ENCODE data around the gene WDR83. TPM values are rescaled to one million over a fixed set of nuclear protein-coding genes. Genes with fewer than 3 reads are reported as not detected.
A peak's percentile ranks its signal among the peaks of the same experiment; 100 is the strongest.

WDR83 gene
- total RNA-seq, 1 donor from 2014 or later, result 13.2 TPM

DNA sequence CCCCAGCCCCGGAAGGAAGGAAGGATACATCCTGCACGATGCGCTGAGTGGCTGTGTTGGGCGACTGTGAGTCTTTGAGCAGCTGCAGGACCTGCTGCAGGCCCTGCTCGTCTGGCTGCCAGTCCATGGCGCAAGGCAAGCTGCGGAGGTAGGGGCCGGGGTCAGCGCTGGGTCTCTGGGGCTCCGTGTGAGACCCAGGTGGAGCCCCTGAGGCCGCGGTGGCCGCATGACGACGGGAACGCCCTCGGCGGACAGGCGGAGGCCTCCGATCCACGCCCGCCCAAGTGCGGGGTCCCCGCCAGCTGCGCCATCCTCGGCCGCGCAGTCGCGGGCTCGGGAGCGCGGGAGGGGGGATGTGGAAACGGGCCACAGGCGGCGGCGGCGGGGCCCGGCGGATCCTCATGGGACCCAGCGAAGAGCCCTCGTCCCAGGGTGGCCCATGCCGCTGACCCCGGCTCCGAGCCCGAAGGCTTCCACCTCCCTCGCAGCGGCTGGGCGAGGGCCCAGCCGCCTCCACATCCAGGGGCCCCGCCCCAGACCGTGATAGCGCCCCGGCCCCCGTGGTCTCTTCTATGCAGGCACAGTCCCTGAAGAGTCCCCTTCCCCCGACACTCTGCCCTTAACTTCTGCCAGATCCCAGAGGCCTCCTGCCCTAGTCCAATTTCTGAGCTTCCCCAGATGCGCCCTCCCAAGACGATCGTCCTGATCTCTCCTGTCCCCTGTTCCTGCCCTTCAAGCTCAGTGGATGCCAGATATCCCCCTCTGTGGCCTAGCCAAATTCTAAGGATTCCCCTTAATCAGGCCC, 54.4 kb downstream of the WDR83 start:
- peak overlapping the region; percentile 96 for H3K27ac Mint-ChIP-seq (ENCODE audit: unreplicated experiment)
- H3K27me3 Mint-ChIP-seq (ENCODE audit: unreplicated experiment), result peaks cover 15% of the 10 kb centered on the region
- H3K4me3 Mint-ChIP-seq (ENCODE audit: unreplicated experiment), result peak overlapping the region; percentile 98
- TF ChIP-seq, protein P1, sequence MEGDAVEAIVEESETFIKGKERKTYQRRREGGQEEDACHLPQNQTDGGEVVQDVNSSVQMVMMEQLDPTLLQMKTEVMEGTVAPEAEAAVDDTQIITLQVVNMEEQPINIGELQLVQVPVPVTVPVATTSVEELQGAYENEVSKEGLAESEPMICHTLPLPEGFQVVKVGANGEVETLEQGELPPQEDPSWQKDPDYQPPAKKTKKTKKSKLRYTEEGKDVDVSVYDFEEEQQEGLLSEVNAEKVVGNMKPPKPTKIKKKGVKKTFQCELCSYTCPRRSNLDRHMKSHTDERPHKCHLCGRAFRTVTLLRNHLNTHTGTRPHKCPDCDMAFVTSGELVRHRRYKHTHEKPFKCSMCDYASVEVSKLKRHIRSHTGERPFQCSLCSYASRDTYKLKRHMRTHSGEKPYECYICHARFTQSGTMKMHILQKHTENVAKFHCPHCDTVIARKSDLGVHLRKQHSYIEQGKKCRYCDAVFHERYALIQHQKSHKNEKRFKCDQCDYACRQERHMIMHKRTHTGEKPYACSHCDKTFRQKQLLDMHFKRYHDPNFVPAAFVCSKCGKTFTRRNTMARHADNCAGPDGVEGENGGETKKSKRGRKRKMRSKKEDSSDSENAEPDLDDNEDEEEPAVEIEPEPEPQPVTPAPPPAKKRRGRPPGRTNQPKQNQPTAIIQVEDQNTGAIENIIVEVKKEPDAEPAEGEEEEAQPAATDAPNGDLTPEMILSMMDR (IDR thresholded peaks at IDR 0.05; ENCODE audit: unreplicated experiment), result no peak
- peaks cover 14% of the 10 kb centered on the region for H3K36me3 Mint-ChIP-seq (ENCODE audit: low read depth, unreplicated experiment)
- peaks cover 27% of the 10 kb centered on the region for H3K4me1 Mint-ChIP-seq (ENCODE audit: unreplicated experiment)
- H3K9me3 Mint-ChIP-seq (ENCODE audit: unreplicated experiment), result no peaks in the 10 kb centered on the region
- DNase-seq (ENCODE audit: low spot score), result no peak

DNA sequence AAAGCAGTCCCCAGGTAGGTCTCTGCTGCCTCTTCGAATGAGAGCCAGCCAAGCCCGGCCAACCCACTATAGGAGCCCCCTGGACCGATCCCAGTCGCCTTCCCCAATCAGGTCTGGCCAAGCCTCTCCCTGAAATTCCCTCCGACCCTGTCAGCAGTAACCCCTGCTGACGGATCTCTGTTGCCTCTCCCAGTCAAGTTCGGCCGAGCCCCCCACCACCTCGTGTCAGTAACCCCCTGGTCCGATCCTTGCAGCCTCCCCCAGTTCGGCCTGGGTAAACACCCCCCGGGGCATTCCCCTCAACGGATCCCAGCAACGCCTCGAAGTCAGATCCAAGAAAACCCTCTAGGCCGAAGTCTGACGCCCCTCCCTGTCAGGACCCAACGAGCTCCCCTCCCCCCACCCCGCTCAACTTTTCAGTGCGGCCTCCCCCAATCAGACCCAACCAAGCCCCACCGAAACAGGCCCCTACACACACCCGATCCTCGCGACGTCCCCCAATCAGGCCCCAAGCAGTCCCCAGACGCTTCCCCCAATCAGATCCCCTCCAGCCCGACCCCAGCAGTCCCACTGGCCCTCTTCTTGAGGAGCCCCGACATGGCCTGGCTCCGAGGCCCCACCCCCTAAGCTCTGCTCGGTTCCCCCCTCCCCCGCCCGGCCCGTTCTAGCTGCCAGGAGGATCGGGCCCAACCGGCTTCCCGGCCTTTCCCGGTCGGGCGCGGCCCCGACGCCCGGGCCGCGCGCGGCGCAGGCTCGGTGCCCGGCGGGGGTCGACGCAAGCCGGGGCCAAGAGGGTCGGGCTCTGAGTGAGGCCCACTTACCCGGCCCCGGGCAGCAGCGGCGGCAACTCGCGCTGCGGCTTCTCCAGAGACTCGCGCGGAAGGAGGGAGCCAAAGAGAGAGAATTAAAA, 55.3 kb downstream of the WDR83 start:
- H3K9me3 Mint-ChIP-seq (ENCODE audit: unreplicated experiment), result no peaks in the 10 kb centered on the region
- peaks cover 15% of the 10 kb centered on the region for H3K27me3 Mint-ChIP-seq (ENCODE audit: unreplicated experiment)
- H3K27ac Mint-ChIP-seq (ENCODE audit: unreplicated experiment), result peak overlapping the region; percentile 96
- H3K4me1 Mint-ChIP-seq (ENCODE audit: unreplicated experiment), result peaks cover 27% of the 10 kb centered on the region
- H3K36me3 Mint-ChIP-seq (ENCODE audit: low read depth, unreplicated experiment), result peaks cover 11% of the 10 kb centered on the region
- peak; percentile 68 for DNase-seq (ENCODE audit: low spot score)
- TF ChIP-seq, protein P1 (IDR thresholded peaks at IDR 0.05; ENCODE audit: unreplicated experiment), result no peak
- peak overlapping the region; percentile 98 for H3K4me3 Mint-ChIP-seq (ENCODE audit: unreplicated experiment)

DNA sequence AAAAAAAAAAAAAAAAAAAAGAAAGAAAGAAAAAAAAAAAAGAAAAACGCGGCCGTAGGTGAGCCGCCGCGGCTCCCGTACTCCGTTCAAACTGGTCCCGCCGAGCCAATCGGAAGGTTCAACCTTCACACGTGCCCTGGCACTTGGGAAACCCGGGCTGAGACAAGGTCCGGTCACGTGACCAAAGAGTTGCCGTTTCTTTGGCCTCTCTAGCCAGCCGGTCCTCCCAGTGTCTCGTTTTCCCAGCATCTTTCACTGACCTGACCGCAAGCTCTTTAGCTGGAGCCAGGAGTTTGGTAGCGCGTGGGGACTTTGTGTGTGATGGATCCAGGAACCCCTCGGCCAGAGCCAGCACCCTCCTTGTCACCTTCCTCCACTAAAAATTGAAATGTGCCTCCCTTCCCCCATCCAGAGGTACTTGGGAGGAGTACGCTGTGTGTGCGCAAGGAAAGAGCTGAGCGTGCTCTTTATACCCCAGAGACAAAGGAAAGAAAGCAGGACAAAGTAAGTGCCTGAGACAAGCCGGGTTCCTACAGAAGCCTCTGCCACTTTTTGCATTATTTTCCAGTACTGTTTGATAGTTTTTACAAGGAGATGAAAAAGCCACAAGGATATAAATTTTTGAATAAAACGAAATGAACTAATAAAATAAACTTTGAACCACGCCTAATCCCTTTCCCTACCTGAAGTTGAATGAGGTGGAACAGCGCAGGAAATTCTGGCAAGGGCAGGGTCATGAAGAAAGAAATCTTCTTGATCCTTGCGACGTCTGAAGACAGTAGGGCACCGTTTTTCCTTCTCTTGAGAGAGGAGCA, 56.2 kb downstream of the WDR83 start:
- TF ChIP-seq, protein P1 (IDR thresholded peaks at IDR 0.05; ENCODE audit: unreplicated experiment), result no peak
- peaks cover 11% of the 10 kb centered on the region for H3K36me3 Mint-ChIP-seq (ENCODE audit: low read depth, unreplicated experiment)
- peaks cover 15% of the 10 kb centered on the region for H3K27me3 Mint-ChIP-seq (ENCODE audit: unreplicated experiment)
- H3K4me1 Mint-ChIP-seq (ENCODE audit: unreplicated experiment), result peaks cover 27% of the 10 kb centered on the region
- peak overlapping the region; percentile 93 for H3K4me3 Mint-ChIP-seq (ENCODE audit: unreplicated experiment)
- no peaks in the 10 kb centered on the region for H3K9me3 Mint-ChIP-seq (ENCODE audit: unreplicated experiment)
- H3K27ac Mint-ChIP-seq (ENCODE audit: unreplicated experiment), result peak overlapping the region; percentile 95
- peak; percentile 91 for DNase-seq (ENCODE audit: low spot score)

DNA sequence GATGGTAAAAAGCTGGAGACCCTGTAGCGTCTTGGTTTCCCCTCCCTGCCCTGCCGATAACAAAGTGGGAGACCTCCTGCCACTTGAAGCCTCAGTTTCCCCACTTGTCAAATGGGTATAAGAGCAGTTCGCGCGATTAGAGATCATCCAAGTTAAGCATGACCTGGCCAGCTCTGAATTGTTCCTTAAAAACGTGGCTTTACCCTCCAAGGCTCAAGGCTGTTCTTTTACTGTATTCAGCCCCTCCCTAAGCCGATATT, 56.7 kb downstream of the WDR83 start:
- Mint-ChIP-seq H3K9me3 (ENCODE audit: unreplicated experiment) (no peaks in the 10 kb centered on the region), H3K27ac (ENCODE audit: unreplicated experiment) (peak overlapping the region; percentile 95), H3K4me1 (ENCODE audit: unreplicated experiment) (peaks cover 27% of the 10 kb centered on the region), H3K36me3 (ENCODE audit: low read depth, unreplicated experiment) (peaks cover 14% of the 10 kb centered on the region), H3K27me3 (ENCODE audit: unreplicated experiment) (peaks cover 15% of the 10 kb centered on the region), H3K4me3 (ENCODE audit: unreplicated experiment) (peak overlapping the region; percentile 93)
- no peak for DNase-seq (ENCODE audit: low spot score)
- TF ChIP-seq, protein P1 (IDR thresholded peaks at IDR 0.05; ENCODE audit: unreplicated experiment), result no peak
